SK-N-SH treated with all-trans-retinoic acid at 6 μM for 48 hours (cell line): ENCODE data around the gene INSYN2B.

Experiments used
- ARNTL ChIP-seq: fragments of 450-650 bp; formaldehyde crosslinking; IDR thresholded peaks from 2 replicates; pipeline ENCODE4 v1.5.0; 2020; ENCODE audit warnings: low read depth, mild to moderate bottlenecking, moderate library complexity, borderline replicate concordance
- BACH2 ChIP-seq: fragments of 250-450 bp; sonication (Bioruptor Pico); IDR thresholded peaks from 2 replicates; pipeline ENCODE4 v1.9.0; 2021; ENCODE audit warnings: mild to moderate bottlenecking, borderline replicate concordance
- CSDC2 ChIP-seq: fragments of 250-450 bp; sonication (Bioruptor Pico); IDR thresholded peaks from 2 replicates; pipeline ENCODE4 v1.5.0; 2020; ENCODE audit warnings: mild to moderate bottlenecking, moderate library complexity
- ISL1 ChIP-seq: fragments of 250-450 bp; sonication (Bioruptor Pico); IDR thresholded peaks from 2 replicates; pipeline ENCODE4 v2.1.2; 2022; ENCODE audit warnings: mild to moderate bottlenecking, moderate library complexity
- OSR1 ChIP-seq: fragments of 250-450 bp; sonication (Bioruptor Pico); IDR thresholded peaks from 2 replicates; pipeline ENCODE4 v1.8.0; 2022; ENCODE audit warnings: moderate library complexity, mild to moderate bottlenecking, inconsistent platforms
- POU6F1 ChIP-seq: fragments of 250-450 bp; sonication (Bioruptor Pico); IDR thresholded peaks from 2 replicates; pipeline ENCODE4 v1.8.0; 2021; ENCODE audit warnings: low read depth, mild to moderate bottlenecking, moderate library complexity, borderline replicate concordance
- PPARA ChIP-seq: fragments of 250-450 bp; sonication (Bioruptor Pico); IDR thresholded peaks from 2 replicates; pipeline ENCODE4 v1.5.0; 2020; ENCODE audit warnings: mild to moderate bottlenecking, borderline replicate concordance
- RARB ChIP-seq: fragments of 250-450 bp; sonication (Bioruptor Pico); IDR thresholded peaks from 2 replicates; pipeline ENCODE4 v1.8.0; 2021; ENCODE audit warnings: mild to moderate bottlenecking, moderate library complexity
- TSHZ2 ChIP-seq: fragments of 250-450 bp; sonication (Bioruptor Pico); IDR thresholded peaks from 2 replicates; pipeline ENCODE4 v1.5.0; 2020; ENCODE audit warnings: mild to moderate bottlenecking, moderate library complexity
- ZFP3 ChIP-seq: fragments of 250-450 bp; sonication (Bioruptor Pico); IDR thresholded peaks from 2 replicates; pipeline ENCODE4 v1.5.0; 2020; ENCODE audit warnings: mild to moderate bottlenecking, moderate library complexity
- ZFP30 ChIP-seq: fragments of 450-650 bp; formaldehyde crosslinking; IDR thresholded peaks from 2 replicates; pipeline ENCODE4 v1.5.0; 2022; ENCODE audit warnings: mild to moderate bottlenecking, moderate library complexity
- ZNF565 ChIP-seq: fragments of 450-650 bp; formaldehyde crosslinking; conservative IDR thresholded peaks from 2 replicates; pipeline ENCODE4 v1.5.0; 2020; ENCODE audit warnings: low read depth, mild to moderate bottlenecking, moderate library complexity
- ZNF8 ChIP-seq: fragments of 450-650 bp; formaldehyde crosslinking; IDR thresholded peaks from 2 replicates; pipeline ENCODE4 v1.5.0; 2020; ENCODE audit warnings: mild to moderate bottlenecking, moderate library complexity
- TF ChIP-seq, protein P1 (sequence below): fragments of 250-450 bp; sonication (Bioruptor Pico); IDR thresholded peaks from 2 replicates; pipeline ENCODE4 v1.8.0; 2020; ENCODE audit warnings: mild to moderate bottlenecking, moderate library complexity, borderline replicate concordance

DNA sequence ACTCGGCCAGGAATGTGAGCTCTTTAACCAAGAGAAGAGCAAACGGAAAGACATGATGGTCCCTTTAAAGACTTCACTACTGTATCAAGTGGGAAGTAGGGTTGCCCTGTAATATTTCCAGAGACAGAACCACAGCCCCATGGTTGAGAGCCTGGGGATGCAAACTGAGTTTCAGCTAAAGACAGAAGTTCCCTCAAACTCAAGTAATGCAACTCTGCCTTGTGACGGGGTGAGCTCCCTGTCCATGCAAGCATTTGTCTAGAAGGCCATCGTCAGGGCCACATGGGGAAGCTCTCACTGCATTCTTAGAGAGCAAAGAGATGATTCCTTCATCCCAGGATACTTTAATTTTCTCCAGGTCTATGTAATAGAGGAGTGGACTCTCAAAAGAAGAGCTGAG lies 82.8 kb downstream of the INSYN2B start:
- TF ChIP-seq BACH2, result no peak
- TF ChIP-seq OSR1 (CRISPR knock-in tag), result no peak
- no peak for TF ChIP-seq PPARA (CRISPR knock-in tag)
- no peak for TF ChIP-seq ZNF565 (CRISPR knock-in tag)
- no peak for TF ChIP-seq ISL1 (CRISPR knock-in tag)
- no peak for TF ChIP-seq ARNTL (CRISPR knock-in tag)
- TF ChIP-seq, protein P1, sequence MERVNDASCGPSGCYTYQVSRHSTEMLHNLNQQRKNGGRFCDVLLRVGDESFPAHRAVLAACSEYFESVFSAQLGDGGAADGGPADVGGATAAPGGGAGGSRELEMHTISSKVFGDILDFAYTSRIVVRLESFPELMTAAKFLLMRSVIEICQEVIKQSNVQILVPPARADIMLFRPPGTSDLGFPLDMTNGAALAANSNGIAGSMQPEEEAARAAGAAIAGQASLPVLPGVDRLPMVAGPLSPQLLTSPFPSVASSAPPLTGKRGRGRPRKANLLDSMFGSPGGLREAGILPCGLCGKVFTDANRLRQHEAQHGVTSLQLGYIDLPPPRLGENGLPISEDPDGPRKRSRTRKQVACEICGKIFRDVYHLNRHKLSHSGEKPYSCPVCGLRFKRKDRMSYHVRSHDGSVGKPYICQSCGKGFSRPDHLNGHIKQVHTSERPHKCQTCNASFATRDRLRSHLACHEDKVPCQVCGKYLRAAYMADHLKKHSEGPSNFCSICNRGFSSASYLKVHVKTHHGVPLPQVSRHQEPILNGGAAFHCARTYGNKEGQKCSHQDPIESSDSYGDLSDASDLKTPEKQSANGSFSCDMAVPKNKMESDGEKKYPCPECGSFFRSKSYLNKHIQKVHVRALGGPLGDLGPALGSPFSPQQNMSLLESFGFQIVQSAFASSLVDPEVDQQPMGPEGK (CRISPR knock-in tag), result no peak
- TF ChIP-seq CSDC2 (CRISPR knock-in tag), result no peak
- TF ChIP-seq ZFP3, result no peak
- no peak for TF ChIP-seq ZNF8
- no peak for TF ChIP-seq TSHZ2 (CRISPR knock-in tag)
- no peak for TF ChIP-seq POU6F1 (CRISPR knock-in tag)
- no peak for TF ChIP-seq ZFP30 (CRISPR knock-in tag)
- no peak for TF ChIP-seq RARB (CRISPR knock-in tag)
